Measurements from ENCODE around the gene PNMA8C. TPM values are rescaled to one million over a fixed set of nuclear protein-coding genes. Genes with fewer than 3 reads are reported as not detected.

PNMA8C gene
- polyA plus RNA-seq, 1 donor (not counting 4 experiments of a cell fraction or from before 2014, with no cell fraction given) = not detected

GRCh38 chr19:46448601-46449000 lies 19.9 kb upstream of the PNMA8C start:
- dilution Hi-C loops (cut with MboI; ENCODE audit: extremely low pct_ligation_motif_present, low sequenced_read_pairs) = no loop called here
- Histone ChIP-seq H3K4me1 (ENCODE audit: control insufficient read depth, extremely low read depth, insufficient read depth, low read length) (peaks cover 20% of the 10 kb centered on the region), H3K9me3 (ENCODE audit: control insufficient read depth, low read depth, low read length) (no peaks in the 10 kb centered on the region), H3K36me3 (ENCODE audit: control insufficient read depth in 2 of 2, extremely low read depth in 1 of 2, insufficient read depth in 2 of 2, low read length in 2 of 2) (no peaks in the 10 kb centered on the region), H3K9ac (ENCODE audit: control insufficient read depth, extremely low read depth, insufficient read depth, low read length) (no peak overlapping the region), H3K27ac (ENCODE audit: control insufficient read depth, insufficient read depth, low read length) (no peak overlapping the region), H4K20me1 (ENCODE audit: control insufficient read depth, extremely low read depth, insufficient read depth, low read length) (no peaks in the 10 kb centered on the region), H2AFZ (ENCODE audit: control insufficient read depth, low read length) (no peak overlapping the region), H3K9me1 (ENCODE audit: control insufficient read depth, extremely low read depth, insufficient read depth, low read length) (no peaks in the 10 kb centered on the region), H3K4me2 (ENCODE audit: control insufficient read depth, extremely low read depth, insufficient read depth, low read depth, low read length) (no peak overlapping the region), H3K79me2 (ENCODE audit: control insufficient read depth, insufficient read depth, low read length) (no peaks in the 10 kb centered on the region), H3K27me3 (ENCODE audit: control insufficient read depth, extremely low read depth, insufficient read depth, low read length) (no peaks in the 10 kb centered on the region), H3K4me3 (ENCODE audit: control insufficient read depth in 2 of 3, extremely low read depth in 1 of 3, insufficient read depth in 2 of 3, low read depth in 1 of 3, low read length in 3 of 3) (no peak overlapping the region)
- FAIRE-seq (no peak), DNase-seq (ENCODE audit: low read depth, low spot score) (no peak)
- TF ChIP-seq CTCF (optimal IDR thresholded peaks at IDR 0.05 in 1 of 3, IDR thresholded peaks at IDR 0.05 in 1 of 3, conservative IDR thresholded peaks at IDR 0.05 in 1 of 3; ENCODE audit: extremely low read depth in 1 of 3, insufficient read depth in 2 of 3, low read length in 3 of 3) (no peak), EZH2 (IDR thresholded peaks at IDR 0.05; ENCODE audit: low read length) (no peak)

GRCh38 chr19:46447824-46448223 lies 19.1 kb upstream of the PNMA8C start:
- Histone ChIP-seq H3K79me2 (ENCODE audit: control insufficient read depth, insufficient read depth, low read length) (no peaks in the 10 kb centered on the region), H3K9me3 (ENCODE audit: control insufficient read depth, low read depth, low read length) (no peaks in the 10 kb centered on the region), H3K27me3 (ENCODE audit: control insufficient read depth, extremely low read depth, insufficient read depth, low read length) (no peaks in the 10 kb centered on the region), H3K4me2 (ENCODE audit: control insufficient read depth, extremely low read depth, insufficient read depth, low read depth, low read length) (no peak overlapping the region), H3K9me1 (ENCODE audit: control insufficient read depth, extremely low read depth, insufficient read depth, low read length) (no peaks in the 10 kb centered on the region), H3K36me3 (ENCODE audit: control insufficient read depth in 2 of 2, extremely low read depth in 1 of 2, insufficient read depth in 2 of 2, low read length in 2 of 2) (no peaks in the 10 kb centered on the region), H3K9ac (ENCODE audit: control insufficient read depth, extremely low read depth, insufficient read depth, low read length) (no peak overlapping the region), H3K27ac (ENCODE audit: control insufficient read depth, insufficient read depth, low read length) (no peak overlapping the region), H4K20me1 (ENCODE audit: control insufficient read depth, extremely low read depth, insufficient read depth, low read length) (no peaks in the 10 kb centered on the region), H3K4me1 (ENCODE audit: control insufficient read depth, extremely low read depth, insufficient read depth, low read length) (peaks cover 23% of the 10 kb centered on the region), H2AFZ (ENCODE audit: control insufficient read depth, low read length) (no peak overlapping the region), H3K4me3 (ENCODE audit: control insufficient read depth in 2 of 3, extremely low read depth in 1 of 3, insufficient read depth in 2 of 3, low read depth in 1 of 3, low read length in 3 of 3) (no peak overlapping the region)
- TF ChIP-seq EZH2 (IDR thresholded peaks at IDR 0.05; ENCODE audit: low read length) = no peak
- no peak for TF ChIP-seq CTCF (optimal IDR thresholded peaks at IDR 0.05 in 1 of 3, IDR thresholded peaks at IDR 0.05 in 1 of 3, conservative IDR thresholded peaks at IDR 0.05 in 1 of 3; ENCODE audit: extremely low read depth in 1 of 3, insufficient read depth in 2 of 3, low read length in 3 of 3)
- dilution Hi-C loops (cut with MboI; ENCODE audit: extremely low pct_ligation_motif_present, low sequenced_read_pairs) = no loop called here
- DNase-seq (ENCODE audit: low read depth, low spot score) (no peak), FAIRE-seq (no peak)
